Measurements from ENCODE around the gene JAZF1.

DNA sequence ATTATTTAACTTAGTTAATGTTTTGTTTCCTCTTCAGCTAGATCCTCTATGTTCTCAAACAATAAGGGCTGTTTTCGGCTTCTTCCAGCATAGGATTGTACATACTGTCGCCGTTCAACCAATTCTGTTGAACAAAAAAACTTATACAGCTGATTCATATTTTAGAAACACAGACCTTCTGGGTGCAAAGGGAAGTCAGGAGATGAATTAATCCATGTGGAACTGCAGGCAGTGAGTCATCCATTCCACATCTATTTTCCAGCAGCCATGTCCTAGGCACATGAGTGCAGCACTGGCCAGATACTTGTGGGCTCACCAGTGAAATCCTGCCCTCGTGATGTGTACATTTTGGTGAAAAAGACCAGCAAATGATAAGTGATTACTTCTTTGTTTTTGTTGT is 163.2 kb downstream of the JAZF1 start:
- TF ChIP-seq EZH2 (IDR thresholded peaks at IDR 0.05) (no peak), POLR2A (IDR thresholded peaks at IDR 0.05; ENCODE audit: borderline replicate concordance, extremely low read depth, insufficient read depth, insufficient read length) (no peak), CTCF (IDR thresholded peaks at IDR 0.05 in 2 of 3, conservative IDR thresholded peaks at IDR 0.05 in 1 of 3; ENCODE audit: borderline replicate concordance in 1 of 3, insufficient read depth in 1 of 3, low read depth in 2 of 3, low read length in 2 of 3) (no peak), ELF1 (IDR thresholded peaks at IDR 0.05; ENCODE audit: borderline replicate concordance, low read depth) (no peak), JUND (IDR thresholded peaks at IDR 0.05) (peak; percentile 52), CEBPB (IDR thresholded peaks at IDR 0.05; ENCODE audit: low read depth) (no peak), EZH2phosphoT487 (IDR thresholded peaks at IDR 0.05; ENCODE audit: borderline replicate concordance) (no peak), TCF7L2 (IDR thresholded peaks at IDR 0.05; ENCODE audit: borderline replicate concordance, extremely low read depth, insufficient read depth, insufficient read length) (no peak), SRF (IDR thresholded peaks at IDR 0.05; ENCODE audit: low read depth) (no peak)
- TF ChIP-seq, protein P1, sequence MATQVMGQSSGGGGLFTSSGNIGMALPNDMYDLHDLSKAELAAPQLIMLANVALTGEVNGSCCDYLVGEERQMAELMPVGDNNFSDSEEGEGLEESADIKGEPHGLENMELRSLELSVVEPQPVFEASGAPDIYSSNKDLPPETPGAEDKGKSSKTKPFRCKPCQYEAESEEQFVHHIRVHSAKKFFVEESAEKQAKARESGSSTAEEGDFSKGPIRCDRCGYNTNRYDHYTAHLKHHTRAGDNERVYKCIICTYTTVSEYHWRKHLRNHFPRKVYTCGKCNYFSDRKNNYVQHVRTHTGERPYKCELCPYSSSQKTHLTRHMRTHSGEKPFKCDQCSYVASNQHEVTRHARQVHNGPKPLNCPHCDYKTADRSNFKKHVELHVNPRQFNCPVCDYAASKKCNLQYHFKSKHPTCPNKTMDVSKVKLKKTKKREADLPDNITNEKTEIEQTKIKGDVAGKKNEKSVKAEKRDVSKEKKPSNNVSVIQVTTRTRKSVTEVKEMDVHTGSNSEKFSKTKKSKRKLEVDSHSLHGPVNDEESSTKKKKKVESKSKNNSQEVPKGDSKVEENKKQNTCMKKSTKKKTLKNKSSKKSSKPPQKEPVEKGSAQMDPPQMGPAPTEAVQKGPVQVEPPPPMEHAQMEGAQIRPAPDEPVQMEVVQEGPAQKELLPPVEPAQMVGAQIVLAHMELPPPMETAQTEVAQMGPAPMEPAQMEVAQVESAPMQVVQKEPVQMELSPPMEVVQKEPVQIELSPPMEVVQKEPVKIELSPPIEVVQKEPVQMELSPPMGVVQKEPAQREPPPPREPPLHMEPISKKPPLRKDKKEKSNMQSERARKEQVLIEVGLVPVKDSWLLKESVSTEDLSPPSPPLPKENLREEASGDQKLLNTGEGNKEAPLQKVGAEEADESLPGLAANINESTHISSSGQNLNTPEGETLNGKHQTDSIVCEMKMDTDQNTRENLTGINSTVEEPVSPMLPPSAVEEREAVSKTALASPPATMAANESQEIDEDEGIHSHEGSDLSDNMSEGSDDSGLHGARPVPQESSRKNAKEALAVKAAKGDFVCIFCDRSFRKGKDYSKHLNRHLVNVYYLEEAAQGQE (IDR thresholded peaks at IDR 0.05; ENCODE audit: low read depth): no peak
